ENCODE data around the gene LRR1. TPM values are rescaled to one million over a fixed set of nuclear protein-coding genes. Genes with fewer than 3 reads are reported as not detected.

Gene LRR1
- total RNA-seq, 2 experiments from 2014 or later: 37.3 to 47.9 TPM

DNA sequence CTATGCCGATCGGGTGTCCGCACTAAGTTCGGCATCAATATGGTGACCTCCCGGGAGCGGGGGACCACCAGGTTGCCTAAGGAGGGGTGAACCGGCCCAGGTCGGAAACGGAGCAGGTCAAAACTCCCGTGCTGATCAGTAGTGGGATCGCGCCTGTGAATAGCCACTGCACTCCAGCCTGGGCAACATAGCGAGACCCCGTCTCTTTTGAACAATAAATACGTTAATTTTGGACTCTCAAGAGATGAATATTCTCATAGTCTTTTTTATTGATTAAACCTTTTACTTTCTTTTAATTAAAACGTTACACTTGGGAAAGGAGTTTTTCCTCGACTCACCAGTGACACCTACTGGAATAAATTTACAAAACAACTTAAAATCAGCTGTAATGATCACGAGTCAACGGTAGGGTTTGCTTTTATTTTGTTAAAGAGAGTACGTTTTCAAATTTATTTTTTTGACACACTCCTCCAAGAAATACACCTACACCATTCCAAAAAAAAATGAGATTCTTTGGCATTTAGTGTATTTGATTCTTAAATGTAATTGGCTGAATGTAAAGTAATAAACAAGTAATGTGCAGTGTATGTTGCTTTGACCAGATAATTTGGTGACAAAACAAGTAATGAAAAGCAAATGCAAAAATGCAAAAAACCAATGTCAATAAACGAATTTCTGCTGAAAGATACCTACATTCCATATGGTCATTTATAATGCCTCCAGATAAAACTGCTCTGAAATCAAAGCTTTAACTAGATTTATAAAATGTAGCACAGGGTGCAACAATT is 11.9 kb upstream of the LRR1 start:
- Mint-ChIP-seq H3K27ac (peak overlapping the region; percentile 96), H3K4me3 (peak overlapping the region; percentile 92), H3K4me1 (peaks cover 32% of the 10 kb centered on the region), H3K27me3 (no peaks in the 10 kb centered on the region), H3K9me3 (ENCODE audit: low read depth) (no peaks in the 10 kb centered on the region), H3K36me3 (ENCODE audit: low read depth) (peaks cover 45% of the 10 kb centered on the region)
- ATAC-seq: peak; percentile 33
- intact Hi-C loops (cut with DNase I, micrococcal nuclease): loop anchor here (1.0 to 10.0 kb wide), 9 partner anchors 11 to 644 kb away; partner anchors contain the start of genes LRR1 (in 2 of the 2), MGAT2 (in 2 of the 2), RPL36AL (in 2 of the 2) and KLHDC2 (in 1 of the 2)
- DNase-seq: peak; percentile 78
- ChIA-PET CTCF (interaction anchor here (0.6 to 3.7 kb wide), 13 partner anchors 9 to 1204 kb away, joined by 3 to 41 read pairs (median 6); partner anchors contain the start of genes LRR1, MGAT2 and RPL36AL), POLR2A (interaction anchor here (0.6 to 2.2 kb wide), 8 partner anchors 8 to 167 kb away, joined by 3 to 18 read pairs (median 5); partner anchors contain the start of genes DNAAF2, LRR1 and RPL36AL)

DNA sequence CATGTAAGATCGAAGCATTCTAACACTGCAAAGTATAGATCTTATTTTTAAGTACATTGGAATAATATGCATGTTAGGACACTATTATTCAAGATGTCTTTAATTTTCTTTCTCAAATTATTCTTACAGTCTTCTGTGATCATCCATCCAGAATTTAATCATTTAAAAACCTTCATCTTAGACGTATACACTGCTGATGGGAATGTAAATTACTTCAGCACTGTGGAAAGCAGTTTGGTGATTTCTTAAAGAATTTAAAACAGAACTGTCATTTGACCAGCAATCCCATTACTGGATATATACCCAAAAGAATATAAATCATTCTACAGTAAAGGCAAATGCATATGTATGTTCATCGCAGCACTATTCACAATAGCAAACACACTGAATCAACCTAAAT is 9.4 kb upstream of the LRR1 start:
- POLR2A ChIA-PET: interaction anchor here (0.6 kb wide), 1 partner anchor 31 kb away, joined by 3 read pairs; the partner anchor contains the start of genes MGAT2 and RPL36AL
- Mint-ChIP-seq H3K4me3 (no peak overlapping the region), H3K9me3 (ENCODE audit: low read depth) (no peaks in the 10 kb centered on the region), H3K27ac (peak overlapping the region; percentile 1), H3K36me3 (ENCODE audit: low read depth) (peaks cover 21% of the 10 kb centered on the region), H3K4me1 (peaks cover 8% of the 10 kb centered on the region), H3K27me3 (no peaks in the 10 kb centered on the region)
- ATAC-seq (no peak), DNase-seq (no peak)
- CTCF ChIA-PET: interaction anchor here (1.3 kb wide), 1 partner anchor 9 kb away, joined by 4 read pairs; the partner anchor contains the start of gene LRR1
- intact Hi-C loops (cut with DNase I, micrococcal nuclease): loop anchor here in 1 of 2 experiments (10.0 kb wide), 1 partner anchor 125 kb away; no protein-coding TSS in a partner anchor

DNA sequence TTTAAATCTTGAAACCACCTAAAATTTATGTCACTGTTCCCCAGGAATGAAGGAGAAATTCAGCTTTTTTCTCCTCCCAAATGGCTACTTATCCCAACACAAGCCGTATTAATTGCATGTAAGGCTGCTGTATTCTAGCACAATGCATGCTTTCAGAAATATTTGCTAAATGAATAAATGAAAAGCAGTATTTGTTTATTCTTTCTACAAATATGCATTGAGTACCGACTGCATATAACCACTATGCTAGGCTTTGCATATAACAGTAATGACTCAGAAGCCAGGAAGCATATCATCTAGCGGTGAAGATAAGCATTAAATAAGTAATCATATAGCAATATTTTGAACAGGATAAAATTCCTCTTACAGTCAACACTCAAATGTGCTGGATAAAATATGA is 5.7 kb upstream of the LRR1 start:
- Mint-ChIP-seq H3K36me3 (ENCODE audit: low read depth) (no peaks in the 10 kb centered on the region), H3K4me3 (no peak overlapping the region), H3K4me1 (peaks cover 8% of the 10 kb centered on the region), H3K27ac (no peak overlapping the region), H3K27me3 (no peaks in the 10 kb centered on the region), H3K9me3 (ENCODE audit: low read depth) (no peaks in the 10 kb centered on the region)
- ATAC-seq (no peak), DNase-seq (no peak)
- POLR2A ChIA-PET: no interaction called here
- intact Hi-C loops (cut with DNase I, micrococcal nuclease): no loop called here
- CTCF ChIA-PET: interaction anchor here (1.7 kb wide), 1 partner anchor 131 kb away, joined by 6 read pairs; no protein-coding TSS in a partner anchor

DNA sequence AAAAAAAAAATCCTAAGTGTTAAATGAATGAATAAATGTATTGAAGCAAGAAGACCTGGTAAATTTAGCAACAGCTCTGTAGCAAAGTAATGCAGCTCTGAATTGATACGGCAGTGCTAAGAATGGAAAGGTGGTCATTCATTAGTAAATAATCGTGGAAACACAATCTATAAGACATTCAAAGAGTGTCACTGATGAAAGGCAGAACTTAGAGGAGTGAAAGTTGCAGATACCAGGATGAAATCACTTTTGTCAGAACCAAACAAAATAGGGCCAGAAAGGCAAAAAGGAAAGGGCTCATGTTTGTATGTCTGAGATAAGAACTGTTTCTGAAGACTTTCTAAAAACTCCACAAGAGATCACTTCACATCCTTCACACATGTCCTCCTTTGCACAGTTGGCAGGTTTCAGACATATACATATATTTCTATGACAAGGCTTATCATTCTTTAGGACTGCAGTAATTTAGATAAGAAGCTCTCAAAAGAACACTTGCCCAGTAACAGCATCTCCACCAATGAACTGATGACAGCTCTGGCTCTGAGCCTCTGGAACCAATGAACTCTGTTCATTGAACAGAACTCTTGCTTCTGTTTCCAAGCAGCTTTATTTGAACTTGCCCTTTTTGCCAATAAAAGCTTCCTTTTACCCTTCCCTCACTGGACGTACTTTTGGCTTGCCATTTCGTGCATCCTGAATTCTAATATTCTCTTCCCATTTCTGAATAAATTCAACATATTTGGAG is 4.2 kb upstream of the LRR1 start:
- ChIA-PET CTCF (interaction anchor here (0.6 to 3.5 kb wide), 5 partner anchors 8 to 133 kb away, joined by 3 to 41 read pairs (median 6); partner anchors contain the start of genes MGAT2, RPL36AL and RPS29), POLR2A (interaction anchor here (0.6 to 1.4 kb wide), 2 partner anchors 8 to 22 kb away, joined by 3 to 6 read pairs; partner anchors contain the start of gene RPS29)
- H3K4me3 Mint-ChIP-seq: no peak overlapping the region
- H3K27ac Mint-ChIP-seq: no peak overlapping the region
- H3K9me3 Mint-ChIP-seq (ENCODE audit: low read depth): no peaks in the 10 kb centered on the region
- peaks cover 6% of the 10 kb centered on the region for H3K36me3 Mint-ChIP-seq (ENCODE audit: low read depth)
- DNase-seq (peak; percentile 13), ATAC-seq (no peak)
- H3K27me3 Mint-ChIP-seq: no peaks in the 10 kb centered on the region
- intact Hi-C loops (cut with DNase I, micrococcal nuclease): no loop called here
- peaks cover 8% of the 10 kb centered on the region for H3K4me1 Mint-ChIP-seq

DNA sequence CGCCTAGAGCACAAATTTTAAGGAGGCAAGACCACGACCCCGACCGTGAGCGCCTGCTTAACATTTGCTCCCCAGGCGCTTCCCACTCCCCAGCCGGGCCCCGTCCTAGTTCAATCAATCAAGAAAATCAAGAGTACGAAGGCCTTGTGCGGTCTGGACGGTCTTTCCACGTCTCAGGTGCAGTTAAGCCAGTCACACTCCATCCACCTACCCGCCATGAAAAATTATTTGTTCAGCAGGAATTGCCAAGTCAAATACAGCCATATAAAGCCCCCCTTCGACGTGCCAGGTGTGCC is 603 bp upstream of the LRR1 start:
- H3K27me3 Mint-ChIP-seq: no peaks in the 10 kb centered on the region
- H3K4me1 Mint-ChIP-seq: peaks cover 19% of the 10 kb centered on the region
- POLR2A ChIA-PET: interaction anchor here (1.8 to 2.3 kb wide), 2 partner anchors 12 to 23 kb away, joined by 17 to 22 read pairs; partner anchors contain the start of genes MGAT2, RPL36AL and RPS29
- peak overlapping the region; percentile 99 for H3K27ac Mint-ChIP-seq
- CTCF ChIA-PET: interaction anchor here (1.4 to 2.5 kb wide), 5 partner anchors 11 to 137 kb away, joined by 3 to 35 read pairs (median 10); partner anchors contain the start of genes DNAAF2, MGAT2, RPL36AL and RPS29
- H3K36me3 Mint-ChIP-seq (ENCODE audit: low read depth): peaks cover 20% of the 10 kb centered on the region
- intact Hi-C loops (cut with DNase I, micrococcal nuclease): loop anchor here (1.0 kb wide), 4 partner anchors 12 to 170 kb away; partner anchors contain the start of genes MGAT2 (in 2 of the 2), RPL36AL (in 2 of the 2), RPS29 (in 2 of the 2) and KLHDC2 (in 1 of the 2)
- H3K4me3 Mint-ChIP-seq: peak overlapping the region; percentile 99
- DNase-seq: no peak
- no peaks in the 10 kb centered on the region for H3K9me3 Mint-ChIP-seq (ENCODE audit: low read depth)
- peak; percentile 9 for ATAC-seq

DNA sequence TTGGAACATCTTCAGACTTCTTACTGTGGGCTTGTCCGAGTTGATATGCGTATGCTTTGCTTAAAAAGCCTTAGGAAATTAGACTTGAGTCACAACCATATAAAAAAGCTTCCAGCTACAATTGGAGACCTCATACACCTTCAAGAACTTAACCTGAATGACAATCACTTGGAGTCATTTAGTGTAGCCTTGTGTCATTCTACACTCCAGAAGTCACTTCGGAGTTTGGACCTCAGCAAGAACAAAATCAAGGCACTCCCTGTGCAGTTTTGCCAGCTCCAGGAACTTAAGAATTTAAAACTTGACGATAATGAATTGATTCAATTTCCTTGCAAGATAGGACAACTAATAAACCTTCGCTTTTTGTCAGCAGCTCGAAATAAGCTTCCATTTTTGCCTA is 8.8 kb downstream of the LRR1 start:
- ChIA-PET CTCF (interaction anchor here (0.7 to 1.4 kb wide), 2 partner anchors 12 to 21 kb away, joined by 4 to 5 read pairs; partner anchors contain the start of genes MGAT2 and RPL36AL), POLR2A (interaction anchor here (0.7 kb wide), 1 partner anchor 13 kb away, joined by 3 read pairs; the partner anchor contains the start of gene MGAT2)
- H3K36me3 Mint-ChIP-seq (ENCODE audit: low read depth): peaks cover 31% of the 10 kb centered on the region
- ATAC-seq: no peak
- no peaks in the 10 kb centered on the region for H3K9me3 Mint-ChIP-seq (ENCODE audit: low read depth)
- intact Hi-C loops (cut with DNase I, micrococcal nuclease): no loop called here
- no peak overlapping the region for H3K27ac Mint-ChIP-seq
- no peaks in the 10 kb centered on the region for H3K27me3 Mint-ChIP-seq
- DNase-seq: no peak
- no peak overlapping the region for H3K4me3 Mint-ChIP-seq
- peaks cover 6% of the 10 kb centered on the region for H3K4me1 Mint-ChIP-seq

DNA sequence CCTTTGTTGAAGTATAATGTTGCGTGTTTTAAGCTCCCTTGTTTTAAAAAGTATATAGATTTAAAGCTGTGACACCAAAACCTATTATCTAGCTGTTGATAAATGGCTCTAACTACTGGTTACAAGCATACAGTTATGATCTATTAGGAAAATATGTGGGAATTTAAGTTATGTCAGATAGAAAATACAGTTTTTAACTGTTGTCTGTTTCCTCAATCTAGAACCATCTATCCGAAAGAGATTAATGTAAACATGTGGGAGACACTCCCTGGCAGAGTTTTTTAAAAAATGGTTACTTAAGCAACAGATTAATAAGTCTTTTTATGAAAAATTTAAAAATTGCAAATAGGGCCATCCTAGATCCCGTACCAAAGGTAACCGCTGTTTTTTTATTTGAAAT is 13.5 kb downstream of the LRR1 start:
- peaks cover 9% of the 10 kb centered on the region for H3K4me1 Mint-ChIP-seq
- CTCF ChIA-PET: interaction anchor here (1.1 kb wide), 1 partner anchor 25 kb away, joined by 3 read pairs; no protein-coding TSS in a partner anchor
- peaks cover 27% of the 10 kb centered on the region for H3K36me3 Mint-ChIP-seq (ENCODE audit: low read depth)
- no peaks in the 10 kb centered on the region for H3K27me3 Mint-ChIP-seq
- DNase-seq (no peak), ATAC-seq (no peak)
- no peak overlapping the region for H3K27ac Mint-ChIP-seq
- intact Hi-C loops (cut with DNase I, micrococcal nuclease): no loop called here
- no peaks in the 10 kb centered on the region for H3K9me3 Mint-ChIP-seq (ENCODE audit: low read depth)
- H3K4me3 Mint-ChIP-seq: no peak overlapping the region
- POLR2A ChIA-PET: no interaction called here

DNA sequence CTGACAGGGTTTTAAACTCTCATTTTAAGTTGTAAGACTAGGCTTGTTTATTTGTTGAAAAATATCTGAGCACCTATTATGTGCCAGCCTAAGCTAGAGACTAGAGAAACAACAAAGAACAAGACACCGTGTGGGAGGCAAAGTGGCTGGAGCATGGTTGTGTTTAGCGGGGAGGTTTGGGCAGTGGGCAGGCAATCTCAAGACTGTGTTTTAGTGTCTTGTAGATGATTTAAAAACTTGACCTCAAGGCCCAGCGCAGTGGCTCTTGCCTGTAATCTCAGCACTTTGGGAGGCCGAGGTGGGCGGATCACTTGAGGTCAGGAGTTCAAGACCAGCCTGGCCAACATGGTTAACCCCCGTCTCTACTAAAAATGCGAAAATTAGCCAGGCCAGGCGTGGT is 13.9 kb downstream of the LRR1 start:
- Mint-ChIP-seq H3K27me3 (no peaks in the 10 kb centered on the region), H3K27ac (no peak overlapping the region), H3K9me3 (ENCODE audit: low read depth) (no peaks in the 10 kb centered on the region), H3K36me3 (ENCODE audit: low read depth) (peaks cover 26% of the 10 kb centered on the region), H3K4me3 (no peak overlapping the region), H3K4me1 (peaks cover 12% of the 10 kb centered on the region)
- DNase-seq: no peak
- CTCF ChIA-PET: interaction anchor here (1.1 kb wide), 1 partner anchor 26 kb away, joined by 3 read pairs; no protein-coding TSS in a partner anchor
- ATAC-seq: no peak
- intact Hi-C loops (cut with DNase I, micrococcal nuclease): no loop called here
- POLR2A ChIA-PET: no interaction called here

DNA sequence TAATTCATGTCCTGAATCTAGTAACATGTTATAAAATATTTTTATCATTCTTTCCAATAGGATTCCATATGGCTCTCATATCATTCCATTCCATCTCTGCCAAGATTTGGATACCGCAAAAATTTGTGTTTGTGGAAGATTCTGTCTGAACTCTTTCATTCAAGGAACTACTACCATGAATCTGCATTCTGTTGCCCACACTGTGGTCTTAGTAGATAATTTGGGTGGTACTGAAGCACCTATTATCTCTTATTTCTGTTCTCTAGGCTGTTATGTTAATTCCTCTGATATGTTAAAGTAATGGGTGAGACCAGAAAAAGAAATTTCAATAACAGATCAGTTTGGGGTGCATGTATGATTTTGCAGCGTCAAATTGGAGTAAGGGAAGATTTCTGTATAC is 15.5 kb downstream of the LRR1 start:
- DNase-seq (no peak), ATAC-seq (no peak)
- no peak overlapping the region for H3K27ac Mint-ChIP-seq
- H3K27me3 Mint-ChIP-seq: no peaks in the 10 kb centered on the region
- intact Hi-C loops (cut with DNase I, micrococcal nuclease): no loop called here
- ChIA-PET CTCF (no interaction called here), POLR2A (no interaction called here)
- H3K36me3 Mint-ChIP-seq (ENCODE audit: low read depth): peaks cover 32% of the 10 kb centered on the region
- peaks cover 25% of the 10 kb centered on the region for H3K4me1 Mint-ChIP-seq
- H3K4me3 Mint-ChIP-seq: no peak overlapping the region
- no peaks in the 10 kb centered on the region for H3K9me3 Mint-ChIP-seq (ENCODE audit: low read depth)

DNA sequence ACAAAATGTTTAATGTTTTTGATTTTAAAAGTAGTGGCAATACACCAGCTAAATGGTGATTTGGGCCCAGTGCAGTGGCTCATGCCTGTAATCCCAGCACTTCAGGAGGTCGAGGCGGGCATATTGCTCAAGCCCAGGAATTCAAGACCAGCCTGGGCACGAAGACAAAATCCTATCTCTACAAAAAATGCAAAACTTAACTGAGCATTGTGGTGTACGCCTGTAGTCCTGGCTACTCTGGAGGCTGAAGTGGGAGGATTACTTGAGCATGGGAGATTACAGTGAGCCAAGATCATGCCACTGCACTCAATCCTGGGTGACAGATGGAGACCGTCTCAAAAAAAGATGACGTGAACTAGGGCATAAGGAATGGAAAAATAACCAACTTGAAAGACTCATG is 17.0 kb downstream of the LRR1 start:
- ChIA-PET POLR2A (no interaction called here), CTCF (interaction anchor here (1.1 kb wide), 1 partner anchor 17 kb away, joined by 3 read pairs; the partner anchor contains the start of gene LRR1)
- Mint-ChIP-seq H3K36me3 (ENCODE audit: low read depth) (peaks cover 37% of the 10 kb centered on the region), H3K27me3 (no peaks in the 10 kb centered on the region), H3K4me1 (peaks cover 28% of the 10 kb centered on the region), H3K9me3 (ENCODE audit: low read depth) (no peaks in the 10 kb centered on the region), H3K27ac (no peak overlapping the region), H3K4me3 (no peak overlapping the region)
- ATAC-seq (no peak), DNase-seq (no peak)
- intact Hi-C loops (cut with DNase I, micrococcal nuclease): no loop called here
